GM21619 (cell line): ENCODE results near the gene OPRM1.
A peak's percentile ranks its signal among the peaks of the same experiment; 100 is the strongest.
"Not testable (repeated sequence)": the region's sequence is repeated elsewhere in the genome, so short reads cannot be mapped to it uniquely, and the experiment has no call there.

ENCODE experiments used
- ATAC-seq: cut with Tn5 transposase; IDR thresholded peaks from one replicate; pipeline ENCODE4 v1.9.1; 2021; ENCODE audit not compliant: unreplicated experiment

Gene OPRM1

DNA sequence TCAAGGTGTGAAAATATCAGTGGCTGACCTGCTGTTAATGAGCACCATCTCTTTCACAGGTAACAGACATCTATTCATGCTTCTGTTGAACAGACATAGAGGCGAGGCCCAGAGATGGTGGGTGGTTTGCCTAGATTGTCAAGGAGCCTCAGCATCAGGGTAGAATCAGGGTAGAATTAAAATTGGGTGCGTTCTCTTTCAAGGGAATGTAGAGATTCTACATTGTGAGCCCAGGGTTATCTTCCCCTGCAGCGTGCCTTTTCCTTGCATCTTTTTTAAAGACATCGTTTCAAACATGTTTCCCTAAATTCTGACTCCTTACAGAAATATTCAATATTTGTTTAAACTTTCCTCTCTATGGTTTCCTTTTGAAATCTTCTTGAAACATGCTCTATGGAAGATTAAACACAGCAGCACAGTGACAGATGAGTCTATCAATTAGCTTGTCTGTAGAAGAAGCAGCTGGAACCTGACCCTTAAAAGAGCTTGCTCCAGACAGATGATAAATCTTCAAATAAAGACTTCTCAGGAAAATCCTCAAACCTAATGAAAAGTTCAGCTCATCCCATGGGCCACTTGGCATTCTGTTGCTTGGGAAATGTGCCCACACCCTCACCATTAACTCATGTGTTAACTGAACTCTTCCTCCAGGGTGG lies 197.7 kb downstream of the OPRM1 start:
- no peak for ATAC-seq

DNA sequence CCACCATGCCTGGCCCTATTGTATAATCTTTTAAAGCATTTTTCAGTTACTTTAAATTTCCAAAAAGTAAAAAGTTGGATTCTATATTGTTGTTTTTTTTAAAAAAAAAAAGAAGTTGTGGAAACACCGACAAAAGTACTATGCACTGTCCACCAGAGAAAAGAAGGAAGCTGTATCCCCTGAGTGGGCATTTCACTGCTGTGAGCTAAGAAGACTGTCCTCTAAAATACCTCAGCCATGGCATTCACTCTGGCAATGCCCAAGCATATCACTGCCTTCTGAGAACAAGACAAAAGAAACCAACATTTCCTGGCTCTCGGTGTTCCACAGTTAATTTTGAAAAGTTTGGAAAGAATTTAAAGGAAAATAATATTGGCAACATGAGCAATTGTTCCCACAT lies 199.8 kb downstream of the OPRM1 start:
- ATAC-seq: no peak

DNA sequence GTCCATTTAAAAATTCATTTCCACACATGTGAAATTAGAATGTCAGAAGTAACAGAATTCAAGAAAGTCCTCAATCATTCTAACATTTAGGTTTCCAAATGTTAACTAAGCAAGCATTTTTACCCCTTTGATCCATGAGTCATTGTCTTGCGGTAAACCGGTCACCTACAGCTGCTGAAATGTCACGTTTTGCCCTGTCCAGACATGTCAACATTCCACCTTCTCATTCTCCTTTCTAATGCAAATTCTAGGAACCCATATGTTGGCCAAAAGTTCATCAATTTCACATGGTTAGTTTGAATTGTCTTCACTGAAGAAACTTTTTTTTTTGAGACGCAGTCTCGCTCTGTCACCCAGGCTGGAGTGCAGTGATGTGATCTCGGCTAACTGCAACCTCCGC lies 200.4 kb downstream of the OPRM1 start:
- ATAC-seq: no peak

DNA sequence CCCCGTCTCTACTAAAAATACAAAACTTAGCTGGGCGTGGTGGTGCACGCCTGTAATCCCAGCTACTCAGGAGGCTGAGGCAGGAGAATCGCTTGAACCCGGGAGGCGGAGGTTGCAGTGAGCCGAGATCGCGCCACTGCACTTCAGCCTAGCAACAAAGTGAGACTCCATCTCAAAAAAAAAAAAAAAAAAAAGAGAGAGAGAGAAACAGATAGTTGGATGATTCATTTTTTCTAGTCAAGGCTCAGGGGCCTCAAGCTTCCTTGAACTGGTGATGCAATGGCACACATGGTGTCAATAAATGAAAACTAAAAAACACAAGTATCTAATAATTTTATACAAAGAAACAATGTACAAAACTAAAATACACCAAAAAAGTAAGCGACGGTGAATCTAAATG lies 202.0 kb downstream of the OPRM1 start:
- not testable (repeated sequence) for ATAC-seq

DNA sequence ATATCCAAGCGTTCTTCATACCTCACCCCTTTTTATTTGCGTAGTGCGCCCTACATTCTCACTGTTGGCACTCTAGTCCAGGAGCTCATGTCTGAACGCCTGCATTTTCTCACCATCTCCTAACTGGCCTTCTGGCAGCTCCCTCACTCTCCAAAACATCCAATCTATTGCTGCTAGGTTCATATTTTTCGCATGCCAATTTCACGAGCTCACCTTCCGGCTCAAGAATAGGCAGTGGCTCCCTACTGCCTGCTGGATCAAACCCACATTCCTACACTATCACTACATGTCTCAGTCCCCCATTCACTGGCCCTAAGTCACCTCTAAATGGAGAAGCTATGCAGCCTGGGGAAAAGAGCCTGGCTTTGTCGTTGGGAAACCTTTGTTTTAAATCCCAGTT lies 202.5 kb downstream of the OPRM1 start:
- ATAC-seq: no peak

DNA sequence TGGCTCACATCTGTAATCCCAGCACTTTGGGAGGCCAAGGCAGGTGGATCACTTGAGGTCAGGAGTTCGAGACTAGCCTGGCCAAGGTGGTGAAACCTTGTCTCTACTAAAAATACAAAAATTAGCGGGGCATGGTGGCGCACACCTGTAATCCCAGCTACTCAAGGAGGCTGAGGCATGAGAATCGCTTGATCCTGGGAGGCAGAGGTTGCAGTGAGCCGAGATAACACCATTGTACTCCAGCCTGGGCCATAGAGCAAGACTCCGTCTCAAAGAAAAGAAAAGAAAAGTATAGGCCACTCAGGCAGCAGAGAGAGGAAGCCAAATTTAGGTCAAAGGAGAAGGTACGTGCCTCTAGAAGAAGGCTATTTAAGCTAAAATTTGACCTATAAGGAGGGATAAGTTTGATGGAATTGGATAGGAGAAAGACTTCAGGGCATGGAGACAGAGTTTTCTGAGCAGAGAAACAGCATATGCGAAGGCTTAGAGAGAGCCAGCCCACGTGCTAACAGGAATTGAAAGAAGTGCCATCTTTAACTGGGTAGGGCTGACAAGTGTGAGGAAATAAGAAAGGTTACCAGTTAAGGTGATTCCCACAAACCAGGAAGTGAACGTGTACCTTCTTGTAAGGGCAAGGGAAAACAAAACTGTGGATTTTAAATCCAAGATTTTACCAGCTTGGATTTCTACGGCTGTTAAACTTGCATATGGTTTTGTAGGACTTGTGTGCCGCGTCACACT lies 203.7 kb downstream of the OPRM1 start:
- no peak for ATAC-seq

DNA sequence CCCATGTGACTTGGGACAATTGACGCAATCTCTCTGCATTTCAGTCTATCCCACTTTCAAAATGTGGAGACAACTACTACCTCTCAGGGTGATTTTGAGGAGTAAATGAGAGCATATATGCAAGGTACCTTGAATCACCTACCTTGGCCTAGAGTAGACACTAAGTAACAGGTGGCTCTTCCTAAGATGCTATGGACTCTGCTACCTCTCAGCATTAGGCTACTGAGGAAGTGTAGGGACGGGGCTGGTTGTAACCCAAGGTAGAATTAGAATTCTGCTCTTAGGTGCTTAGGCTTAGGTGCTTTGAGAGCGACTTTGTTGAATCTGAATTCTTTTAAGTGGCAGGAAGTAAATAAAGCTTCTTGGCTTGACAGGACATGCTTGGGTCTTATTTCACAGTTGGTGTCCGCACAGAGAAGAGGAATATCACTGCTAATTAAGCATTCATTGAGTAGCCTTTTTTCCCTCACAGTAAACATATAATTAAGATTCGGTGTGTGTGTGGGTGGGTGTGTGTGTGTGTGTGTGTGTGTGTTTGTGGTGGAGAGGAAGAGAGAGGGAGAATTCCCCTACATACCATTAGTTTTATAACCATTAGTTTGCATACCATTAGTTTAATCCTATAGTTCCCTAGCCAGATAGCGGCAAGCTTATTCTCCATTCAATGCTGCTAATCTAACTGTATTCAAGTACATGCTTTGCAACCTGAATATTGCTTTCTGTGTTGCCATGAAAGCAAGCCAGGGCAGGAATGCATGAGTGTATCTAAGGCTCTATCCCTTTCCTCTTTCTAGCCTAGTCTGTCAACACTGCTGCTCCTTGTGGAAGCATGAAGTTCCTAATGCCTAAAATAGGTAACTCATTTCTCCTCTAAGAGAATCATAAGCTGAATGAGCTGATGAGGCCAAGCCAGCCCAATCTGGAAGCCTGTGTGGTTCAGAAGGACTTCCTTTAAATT lies 205.0 kb downstream of the OPRM1 start:
- ATAC-seq: no peak

DNA sequence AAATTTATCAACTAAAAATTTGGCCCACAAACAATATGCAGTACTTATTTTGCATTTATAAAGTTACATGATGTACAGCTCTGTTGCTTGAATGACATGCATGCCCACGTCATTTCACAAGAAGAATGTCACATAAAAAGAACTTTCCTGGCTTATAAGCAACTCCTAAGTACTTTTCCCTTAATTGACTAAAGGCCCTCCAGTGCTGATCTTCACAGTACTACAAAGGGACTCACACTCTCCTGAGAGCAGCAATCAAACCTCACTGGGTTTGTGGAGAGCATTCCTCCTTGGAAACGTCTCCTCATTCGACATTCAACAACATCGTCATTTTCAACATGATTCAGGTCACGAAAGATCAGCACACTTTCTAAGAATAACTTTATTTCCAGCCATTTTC lies 206.5 kb downstream of the OPRM1 start:
- ATAC-seq: no peak

DNA sequence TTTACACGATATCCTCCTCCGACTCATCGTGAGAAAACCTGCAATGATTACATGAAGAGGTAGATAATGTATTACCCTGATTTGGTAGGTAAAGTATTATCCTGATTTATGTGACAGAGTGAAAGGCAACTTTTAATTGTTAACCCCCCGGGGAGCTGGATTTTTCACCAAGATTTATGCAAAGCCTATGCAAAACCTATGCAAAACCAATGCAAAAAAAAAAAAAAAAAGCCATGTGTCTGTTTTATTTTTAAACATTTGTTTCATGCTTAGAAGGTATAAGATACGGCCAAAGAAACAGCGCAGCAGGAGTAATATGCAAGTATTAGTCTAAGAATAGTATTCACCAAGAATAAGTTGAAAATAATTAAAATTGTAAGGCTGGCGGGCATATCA lies 207.7 kb downstream of the OPRM1 start:
- ATAC-seq: no peak

DNA sequence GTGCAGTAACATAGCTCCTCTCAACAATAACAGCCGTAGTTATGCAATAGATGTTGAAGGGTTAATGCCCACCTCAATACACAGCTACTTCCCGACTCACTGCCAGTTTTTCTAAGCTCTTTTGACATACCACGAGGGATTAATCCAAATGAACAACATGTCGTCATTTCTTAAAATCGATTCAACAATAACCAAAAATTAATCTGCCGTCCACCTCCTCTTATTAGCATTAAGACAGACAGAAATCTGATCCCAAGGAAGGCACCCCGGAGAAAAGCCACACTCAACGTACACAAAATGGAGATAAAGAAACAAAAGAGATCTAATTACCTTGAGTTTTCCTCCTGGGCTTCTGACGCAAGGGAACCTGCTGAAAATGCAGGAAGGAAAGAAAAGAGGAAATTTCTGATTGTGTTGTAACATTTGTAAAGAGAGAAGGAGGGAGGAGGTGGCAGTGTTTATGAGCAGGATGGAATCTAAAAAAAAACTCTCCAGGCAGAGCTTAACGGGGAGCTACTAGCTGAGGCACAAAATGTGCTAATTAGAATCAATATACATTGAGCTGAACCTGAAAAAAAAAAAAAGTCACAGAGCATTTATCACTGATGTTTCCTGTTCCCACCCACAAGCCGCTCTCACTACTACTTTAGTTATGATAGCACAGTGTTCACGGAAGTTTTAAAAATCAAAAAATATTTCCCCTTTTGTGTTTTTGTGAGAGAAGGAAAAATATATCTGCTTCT lies 208.2 kb downstream of the OPRM1 start:
- peak; percentile 34 for ATAC-seq

DNA sequence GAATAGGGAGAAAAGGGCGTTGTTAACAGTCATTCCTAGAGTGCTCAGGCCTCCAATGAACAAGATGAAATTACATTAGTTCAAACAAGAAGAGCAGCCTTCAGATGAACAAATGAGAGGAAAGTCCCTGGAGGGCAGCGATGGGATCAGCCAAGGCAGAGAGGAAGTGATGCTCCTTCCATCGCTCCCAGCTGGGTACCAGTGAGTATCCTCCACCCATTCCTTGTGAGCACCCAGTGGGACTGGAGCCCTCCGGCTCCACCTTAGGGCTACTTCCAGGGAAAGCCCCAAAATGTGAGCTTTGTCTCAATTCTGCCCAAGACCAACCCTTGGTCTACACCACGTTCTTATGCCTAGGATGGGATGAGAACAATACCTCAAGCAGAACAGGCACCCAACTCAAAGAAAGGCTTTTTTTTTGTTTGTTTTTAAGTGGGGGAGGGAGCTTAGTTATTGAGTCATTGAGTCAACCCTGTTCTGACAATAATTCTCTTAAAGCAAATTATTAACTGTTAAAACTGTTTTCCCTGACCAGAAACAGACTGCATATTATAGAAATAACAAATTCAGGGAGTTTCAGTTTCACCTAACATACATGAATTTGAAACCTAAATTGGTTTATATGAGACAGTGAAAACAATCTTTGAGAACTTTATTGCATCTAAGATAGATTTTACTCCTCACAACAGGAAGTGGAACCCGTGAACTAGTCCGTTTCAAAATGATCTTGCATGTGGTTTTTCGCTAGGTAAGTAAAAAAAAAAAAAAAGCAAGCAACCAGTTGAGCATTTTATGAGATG lies 210.7 kb downstream of the OPRM1 start:
- ATAC-seq: peak; percentile 61

DNA sequence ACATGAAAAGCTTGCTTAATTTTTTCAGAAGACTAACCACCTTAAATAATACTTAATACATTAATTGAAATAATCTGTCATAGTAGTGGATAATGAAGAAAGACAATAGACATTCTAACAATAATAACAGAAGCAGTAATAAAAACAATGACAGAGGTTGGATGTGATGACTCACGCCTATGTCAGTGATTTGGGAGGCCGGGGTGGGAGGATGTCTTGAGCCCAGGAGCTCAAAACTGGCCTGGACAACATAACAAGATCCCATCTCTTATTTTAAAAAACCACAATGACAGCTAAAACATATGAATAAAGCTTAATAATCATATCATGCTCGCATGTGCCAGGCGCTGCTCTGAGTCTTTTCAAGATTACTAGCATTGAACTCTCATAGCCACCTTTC lies 212.1 kb downstream of the OPRM1 start:
- no peak for ATAC-seq

DNA sequence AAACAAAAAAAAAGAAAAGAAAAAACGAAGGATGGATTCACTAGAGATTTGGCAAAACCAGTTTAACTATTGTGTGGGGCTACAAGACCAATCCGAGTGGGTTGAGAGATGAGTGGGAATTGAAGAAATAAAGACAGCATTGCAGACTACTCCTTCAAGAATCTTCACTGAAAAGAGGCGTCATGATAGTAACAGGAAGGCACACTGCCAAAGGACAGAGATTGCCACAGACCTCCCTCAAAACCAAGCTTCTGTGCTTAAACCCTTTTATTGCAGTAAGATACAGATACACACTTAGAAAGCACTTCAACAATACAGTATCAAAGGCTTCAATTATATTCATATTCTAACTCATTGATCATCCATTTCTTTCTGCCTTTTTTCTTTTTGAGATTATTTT lies 213.6 kb downstream of the OPRM1 start:
- no peak for ATAC-seq

DNA sequence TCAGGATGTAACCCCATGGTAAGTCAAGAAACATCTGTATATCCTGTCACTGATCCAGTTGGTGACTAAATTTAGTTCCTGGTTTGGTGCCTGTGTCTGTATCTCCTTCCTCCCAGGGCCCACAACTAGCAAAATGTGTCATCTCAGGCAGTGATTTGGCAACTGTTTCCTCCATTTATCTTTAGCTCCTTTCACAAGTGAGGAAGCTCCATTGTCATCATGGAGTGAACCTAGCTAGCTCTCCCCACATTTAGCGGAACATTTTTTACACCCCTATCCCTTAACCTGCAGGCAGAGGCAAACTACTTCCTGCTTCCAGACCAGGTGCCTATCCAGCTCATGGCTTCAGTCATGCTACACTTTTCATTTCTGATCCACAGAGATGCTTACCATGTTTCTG lies 218.0 kb downstream of the OPRM1 start:
- ATAC-seq: no peak

DNA sequence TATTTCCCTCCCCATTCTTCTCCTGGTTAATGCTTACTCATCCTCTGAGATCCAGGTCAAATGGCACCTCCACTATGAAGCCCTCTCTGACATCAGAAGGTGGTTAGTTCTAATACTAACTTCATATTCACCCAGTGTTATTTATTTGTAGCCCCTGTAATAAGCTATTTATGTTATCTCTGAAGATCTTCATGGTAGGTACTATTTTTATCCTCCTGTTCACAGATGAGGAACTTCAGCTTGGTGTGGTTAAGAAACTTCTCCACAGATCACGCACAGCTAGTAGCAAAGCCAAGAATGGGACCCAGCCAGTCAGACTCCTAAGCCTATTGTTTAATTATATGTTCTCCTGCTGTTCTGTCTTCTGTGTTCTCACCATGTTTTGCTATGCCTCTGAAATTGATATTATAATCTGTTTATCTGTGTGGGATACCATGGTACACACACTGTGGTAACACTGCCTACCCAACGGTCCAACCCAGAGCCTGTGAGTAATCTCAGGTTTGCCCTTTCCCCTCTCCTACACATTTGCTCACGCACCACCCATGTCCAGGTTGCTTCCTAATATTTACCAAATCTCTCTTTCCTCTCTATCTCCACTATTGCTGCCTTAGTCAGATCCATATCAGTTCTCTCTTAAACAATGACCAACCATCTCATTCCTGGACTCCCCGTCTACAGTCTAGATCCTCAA lies 219.2 kb downstream of the OPRM1 start:
- ATAC-seq: peak; percentile 79

DNA sequence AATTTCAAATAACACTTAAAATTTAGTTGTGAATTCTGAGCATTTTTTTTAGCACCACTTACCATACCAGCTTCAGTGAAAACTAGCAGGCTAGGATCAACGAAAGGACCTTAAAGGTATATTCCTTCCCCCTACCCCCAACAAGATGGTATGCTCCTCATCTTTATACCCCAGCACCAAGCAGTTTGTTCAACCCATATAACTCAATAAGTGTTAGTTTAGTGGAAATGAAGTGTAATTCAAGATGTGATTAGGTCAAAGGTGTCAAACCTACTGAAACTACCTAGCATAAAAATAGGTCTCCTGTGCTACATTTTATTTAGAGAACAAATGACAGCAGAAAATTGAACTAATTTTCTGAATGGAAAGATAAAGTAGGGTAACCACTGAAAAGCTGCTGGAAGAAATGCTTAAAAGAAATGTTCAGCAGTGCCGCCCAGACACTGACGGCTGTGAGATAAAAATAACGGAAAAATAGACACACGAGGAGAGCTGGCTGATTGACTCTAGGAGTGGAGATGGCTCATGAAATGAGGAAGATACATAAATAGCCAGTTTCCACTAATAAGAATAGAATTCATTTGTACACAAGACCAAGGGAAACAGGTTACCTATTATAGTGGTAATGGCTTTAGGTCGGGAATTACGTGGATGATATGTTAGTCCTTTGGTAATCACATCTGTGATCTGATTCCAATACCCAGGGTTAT lies 222.8 kb downstream of the OPRM1 start:
- no peak for ATAC-seq

DNA sequence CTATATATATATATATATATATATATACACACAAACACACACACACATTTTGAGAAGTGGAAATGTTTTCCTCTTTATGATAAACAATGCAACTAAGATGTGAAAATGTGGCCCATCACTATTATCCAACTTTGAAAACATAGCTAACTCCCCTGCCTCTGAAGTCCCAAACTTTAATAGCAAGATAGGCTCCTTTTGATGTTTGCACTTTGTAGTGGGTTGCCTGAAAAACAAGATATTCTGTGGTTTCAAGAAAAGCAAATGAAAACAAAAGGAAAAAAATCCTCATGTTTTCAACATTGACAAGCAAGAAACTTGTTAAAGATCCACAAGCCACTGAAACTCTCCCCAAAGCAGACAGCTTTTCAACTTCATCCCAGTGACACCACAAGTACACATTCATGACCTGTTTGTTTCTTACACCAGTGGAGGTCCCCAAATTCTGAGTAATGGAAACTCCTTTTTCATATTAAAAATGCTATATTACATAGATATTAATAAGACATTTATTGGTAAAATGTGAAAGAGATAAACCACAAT lies 227.6 kb downstream of the OPRM1 start:
- ATAC-seq: peak; percentile 32

DNA sequence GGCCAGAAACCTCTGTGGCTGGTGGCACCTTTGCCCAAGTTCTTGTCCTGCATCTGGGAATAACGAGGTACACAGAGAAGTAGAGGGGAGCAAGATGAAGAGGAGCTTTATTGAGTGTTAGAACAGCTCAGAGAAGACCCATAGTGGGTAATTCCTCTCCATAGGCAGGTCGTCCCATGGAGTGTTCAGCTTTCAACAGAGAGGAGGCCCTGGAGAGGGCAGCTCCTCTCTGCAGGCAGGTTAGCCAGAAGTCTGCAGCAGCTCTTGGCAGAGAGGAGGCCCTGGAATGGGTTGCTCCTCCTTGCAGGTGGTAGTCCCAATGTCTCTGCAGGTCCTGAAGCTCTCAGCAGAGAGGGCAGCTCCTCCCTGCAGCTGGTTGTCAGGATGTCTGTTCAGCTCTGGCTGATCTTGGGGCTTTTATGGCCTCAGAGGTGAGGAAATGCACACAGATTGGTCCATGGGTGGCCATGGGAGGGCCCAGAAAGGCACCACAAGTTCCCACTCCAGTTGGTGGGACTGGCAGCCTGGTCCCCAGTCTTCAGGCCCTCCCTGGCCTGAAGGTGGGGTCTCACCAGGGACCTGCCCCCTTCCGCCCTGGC lies 228.6 kb downstream of the OPRM1 start:
- peak; percentile 78 for ATAC-seq
